Sigmoid colon (tissue), 7 donors: ENCODE results near the gene RIN1. TPM values are rescaled to one million over a fixed set of nuclear protein-coding genes. Genes with fewer than 3 reads are reported as not detected.

Experiments
- DNase-seq: peaks from one replicate; pipeline ENCODE4 v3.0.0-alpha.2; 2019
- H3K27ac ChIP-seq, 4 donors: fragments of 200-600 bp; sonication (generic); one replicate each; pipeline ENCODE4 v1.5.1; 2016 to 2019; ENCODE audit warnings: mild to moderate bottlenecking in 1 of 4
- H3K27me3 ChIP-seq, 3 donors: fragments of 200-600 bp; sonication (generic); one replicate each; pipeline ENCODE4 v1.5.1; 2019; ENCODE audit warnings: mild to moderate bottlenecking in 1 of 3
- H3K36me3 ChIP-seq, 4 donors: fragments of 200-600 bp; sonication (generic); one replicate each; pipeline ENCODE4 v1.5.1; 2016 to 2019
- H3K4me1 ChIP-seq, 4 donors: fragments of 200-600 bp; sonication (generic); one replicate each; pipeline ENCODE4 v1.5.1; 2017 to 2019
- H3K4me3 ChIP-seq, 4 donors: fragments of 200-600 bp; sonication (generic); one replicate each; pipeline ENCODE4 v1.5.1; 2017 to 2019; ENCODE audit warnings: mild to moderate bottlenecking in 2 of 4, moderate library complexity in 1 of 4
- H3K9me3 ChIP-seq, 4 donors: fragments of 200-600 bp in 3 of 4; sonication (generic) in 3 of 4; one replicate each; pipeline versions ENCODE4 v1.5.1 to v1.6.1; 2013 to 2019
- EP300 ChIP-seq, 4 donors: sonication (generic); formaldehyde crosslinking; IDR thresholded peaks; one replicate each; pipeline ENCODE4 v1.6.1; 2017; ENCODE audit warnings: antibody characterized with exemption in 4 of 4
- POLR2A ChIP-seq, 2 donors: fragments of 450-650 bp; IDR thresholded peaks; one replicate each; pipeline ENCODE4 v1.6.1; 2016; ENCODE audit warnings: antibody characterized with exemption in 2 of 2, mild to moderate bottlenecking in 2 of 2, moderate library complexity in 2 of 2
- POLR2AphosphoS5 ChIP-seq, 4 donors: sonication (generic); formaldehyde crosslinking; IDR thresholded peaks; one replicate each; pipeline ENCODE4 v1.6.1; 2017; ENCODE audit warnings: antibody characterized with exemption in 4 of 4
- WGBS, 2 donors: extraction: QIAGEN DNeasy Blood & Tissue Kit; methylation state at CpG; one replicate each; pipeline ENCODE4 v1.1.7; 2013; 5-methylcytosine and 5-hydroxymethylcytosine counted together
- intact Hi-C: fragments of 100-400 bp; cut with DNase I; formaldehyde crosslinking; loops from one replicate; pipeline ENCODE4 v1.15.1; 2023
- polyA plus RNA-seq, 3 donors: library from polyadenylated mRNA; stranded (reverse); fragments of 200-250 nt; gene quantifications; one replicate each; pipeline ENCODE4 v1.2.3, GENCODE V29; 2013
- total RNA-seq, 4 donors: library from RNA; depleted of rRNA; stranded (reverse); fragments of >200 nt; gene quantifications; one replicate each; pipeline ENCODE4 v1.1.0, GENCODE V29; 2016
- TF ChIP-seq, protein P1 (sequence below), 4 experiments: fragments of 450-650 bp in 3 of 4; fragments of 200-600 bp in 1 of 4; IDR thresholded peaks; one replicate each; pipeline ENCODE4 v1.5.1; 2016 to 2019; ENCODE audit warnings: antibody characterized with exemption in 4 of 4, mild to moderate bottlenecking in 3 of 4, moderate library complexity in 2 of 4
- donor health status: healthy with polysubstance abuse.
- donor health status: Bipolar disorder and iron deficiency.
- donor health status: healthy.

RIN1 gene
- total and polyA plus RNA-seq, 7 donors: 0.68 to 10.2 (median 2.9) TPM

DNA sequence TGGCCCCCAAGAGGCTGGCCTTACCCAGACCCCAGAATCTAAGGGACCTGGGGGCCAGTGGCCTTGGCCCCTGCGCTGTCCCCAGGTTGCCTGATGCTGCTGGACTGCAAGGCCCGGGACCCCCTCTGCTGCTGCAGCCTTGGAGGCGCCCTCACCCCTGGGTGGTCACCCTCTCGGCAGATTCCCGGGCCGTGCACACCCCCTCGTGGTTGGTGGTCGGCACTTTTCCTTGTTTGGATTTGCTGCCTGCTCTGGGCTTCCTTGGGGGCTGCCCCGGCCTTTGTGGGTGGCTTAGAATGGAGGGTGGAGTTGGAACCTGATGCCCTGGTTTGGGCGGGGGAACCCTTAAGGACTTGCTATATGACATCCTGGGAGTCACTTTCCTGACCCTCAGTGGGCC, 5.3 kb downstream of the RIN1 start:
- Histone ChIP-seq H3K36me3 (peaks cover 0 to 16% (median 0%) of the 10 kb centered on the region in 4 donors), H3K27me3 (no peaks in the 10 kb centered on the region), H3K4me3 (no peak overlapping the region), H3K9me3 (no peaks in the 10 kb centered on the region), H3K4me1 (peaks cover 0 to 46% (median 44%) of the 10 kb centered on the region in 4 donors), H3K27ac (no peak overlapping the region)
- DNase-seq: no peak
- no peak for TF ChIP-seq EP300 (IDR thresholded peaks at IDR 0.05)
- no peak for TF ChIP-seq POLR2A (IDR thresholded peaks at IDR 0.05)
- TF ChIP-seq, protein P1, sequence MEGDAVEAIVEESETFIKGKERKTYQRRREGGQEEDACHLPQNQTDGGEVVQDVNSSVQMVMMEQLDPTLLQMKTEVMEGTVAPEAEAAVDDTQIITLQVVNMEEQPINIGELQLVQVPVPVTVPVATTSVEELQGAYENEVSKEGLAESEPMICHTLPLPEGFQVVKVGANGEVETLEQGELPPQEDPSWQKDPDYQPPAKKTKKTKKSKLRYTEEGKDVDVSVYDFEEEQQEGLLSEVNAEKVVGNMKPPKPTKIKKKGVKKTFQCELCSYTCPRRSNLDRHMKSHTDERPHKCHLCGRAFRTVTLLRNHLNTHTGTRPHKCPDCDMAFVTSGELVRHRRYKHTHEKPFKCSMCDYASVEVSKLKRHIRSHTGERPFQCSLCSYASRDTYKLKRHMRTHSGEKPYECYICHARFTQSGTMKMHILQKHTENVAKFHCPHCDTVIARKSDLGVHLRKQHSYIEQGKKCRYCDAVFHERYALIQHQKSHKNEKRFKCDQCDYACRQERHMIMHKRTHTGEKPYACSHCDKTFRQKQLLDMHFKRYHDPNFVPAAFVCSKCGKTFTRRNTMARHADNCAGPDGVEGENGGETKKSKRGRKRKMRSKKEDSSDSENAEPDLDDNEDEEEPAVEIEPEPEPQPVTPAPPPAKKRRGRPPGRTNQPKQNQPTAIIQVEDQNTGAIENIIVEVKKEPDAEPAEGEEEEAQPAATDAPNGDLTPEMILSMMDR (IDR thresholded peaks at IDR 0.05): no peak
- TF ChIP-seq POLR2AphosphoS5 (IDR thresholded peaks at IDR 0.05): no peak
- 70% methylated on average over 10 of the region's 10 CpGs for WGBS, 2 donors
- intact Hi-C loops: no loop called here

DNA sequence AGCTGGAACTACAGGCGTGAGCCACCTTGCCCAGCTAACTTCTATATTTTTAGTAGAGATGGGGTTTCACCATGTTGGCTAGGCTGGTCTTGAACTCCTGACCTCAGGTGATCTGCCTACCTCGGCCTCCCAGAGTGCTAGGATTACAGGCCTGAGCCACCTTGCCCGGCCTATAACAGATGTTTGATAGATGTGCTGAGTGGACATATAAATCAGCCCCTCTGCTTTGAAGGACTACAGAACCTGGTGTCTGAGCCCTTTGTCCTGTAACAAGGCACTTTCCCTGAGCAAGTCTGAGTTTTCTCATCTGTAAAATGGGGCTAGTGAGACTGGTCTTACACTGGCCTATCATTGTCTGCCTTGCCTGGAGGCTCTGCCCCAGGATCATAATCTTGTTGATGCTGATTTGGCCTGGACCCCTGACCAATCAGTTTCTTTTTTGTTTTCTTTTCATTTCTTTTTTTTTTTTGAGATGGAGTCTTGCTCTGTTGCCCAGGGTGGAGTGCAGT, 7.0 kb downstream of the RIN1 start:
- Histone ChIP-seq H3K36me3 (peaks cover 0 to 16% (median 0%) of the 10 kb centered on the region in 4 donors), H3K4me1 (peaks cover 0 to 34% (median 31%) of the 10 kb centered on the region in 4 donors), H3K27me3 (no peaks in the 10 kb centered on the region), H3K4me3 (no peak overlapping the region), H3K9me3 (no peaks in the 10 kb centered on the region), H3K27ac (no peak overlapping the region)
- intact Hi-C loops: loop anchor here (5.0 kb wide), 1 partner anchor 58 kb away; no protein-coding TSS in a partner anchor
- no peak for DNase-seq
- whole genome bisulfite sequencing, 2 donors: 88 to 93% methylated on average over 3 of the region's 3 CpGs
- no peak for TF ChIP-seq POLR2A (IDR thresholded peaks at IDR 0.05)
- TF ChIP-seq, protein P1 (IDR thresholded peaks at IDR 0.05): no peak
- no peak for TF ChIP-seq POLR2AphosphoS5 (IDR thresholded peaks at IDR 0.05)
- no peak for TF ChIP-seq EP300 (IDR thresholded peaks at IDR 0.05)

DNA sequence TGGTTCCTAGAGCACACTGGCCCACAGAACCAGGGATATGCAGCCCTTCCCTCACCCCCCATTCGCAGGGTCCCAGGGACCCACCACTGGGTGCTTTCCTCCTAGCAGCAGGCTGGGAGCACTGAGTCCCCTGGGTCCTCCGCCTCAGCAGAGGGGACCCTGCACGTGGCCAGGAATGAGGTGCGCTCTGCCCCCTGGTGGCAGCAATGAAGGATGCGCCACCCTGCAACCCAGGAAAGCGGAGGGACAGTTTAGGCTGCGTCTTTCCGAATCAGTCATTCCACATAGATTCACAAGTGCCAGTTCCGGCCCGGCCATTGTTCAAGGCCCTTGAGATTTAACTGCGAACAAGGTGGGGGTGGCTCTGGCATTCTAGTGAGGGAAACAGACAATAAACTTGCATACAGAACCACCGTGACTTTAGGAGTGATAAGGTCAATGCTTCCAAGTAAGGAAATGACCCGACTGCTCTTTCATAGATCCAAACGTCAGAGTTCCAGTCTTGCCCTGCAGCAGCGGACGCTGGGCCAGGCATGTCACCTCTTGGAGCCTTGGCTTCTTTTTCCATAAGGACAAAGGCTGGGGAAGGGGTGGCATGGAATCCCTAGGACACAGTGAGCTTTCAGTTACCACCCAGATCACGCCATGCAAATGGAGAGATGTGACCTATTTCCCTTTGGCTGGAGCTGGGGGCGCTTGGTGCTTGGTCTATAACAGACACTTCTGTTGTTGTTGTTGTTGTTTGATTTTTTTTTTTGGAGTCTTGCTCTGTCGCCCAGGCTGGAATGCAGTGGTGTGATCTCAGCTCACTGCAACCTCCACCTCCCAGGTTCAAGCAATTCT, 7.7 kb downstream of the RIN1 start:
- H3K27me3 ChIP-seq: no peaks in the 10 kb centered on the region
- H3K27ac ChIP-seq: peak overlapping the region; percentile 1 to 81 (median 54)
- no peak overlapping the region for H3K4me3 ChIP-seq
- no peaks in the 10 kb centered on the region for H3K9me3 ChIP-seq
- DNase-seq: peak; percentile 88
- peaks cover 0 to 34% (median 31%) of the 10 kb centered on the region in 4 donors for H3K4me1 ChIP-seq
- 9 to 13% methylated on average over 19 of the region's 19 CpGs for WGBS, 2 donors
- peaks cover 0 to 11% (median 0%) of the 10 kb centered on the region in 4 donors for H3K36me3 ChIP-seq
- TF ChIP-seq POLR2AphosphoS5 (IDR thresholded peaks at IDR 0.05) (peak in 1 of 4 donors; percentile 29), EP300 (IDR thresholded peaks at IDR 0.05) (no peak)
- TF ChIP-seq, protein P1 (IDR thresholded peaks at IDR 0.05): peak; percentile 95 to 99 (median 98)
- intact Hi-C loops: loop anchor here (1.0 to 5.0 kb wide), 2 partner anchors 16 to 59 kb away; no protein-coding TSS in a partner anchor

DNA sequence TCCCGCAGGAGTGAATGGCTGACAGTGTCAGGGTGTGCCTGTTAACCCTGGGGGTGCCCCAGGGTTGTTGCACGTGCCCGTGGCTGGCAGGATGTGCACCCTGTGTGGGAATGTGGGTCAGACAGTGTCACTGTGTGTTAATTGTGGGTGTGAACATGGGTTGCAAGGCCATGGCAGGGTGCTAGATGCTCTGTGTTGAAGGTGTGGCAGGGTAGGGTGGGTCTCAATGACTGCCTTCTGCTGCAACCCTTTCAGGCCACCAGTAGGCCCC, 8.3 kb downstream of the RIN1 start:
- Histone ChIP-seq H3K27ac (peak overlapping the region; percentile 1 to 81 (median 54)), H3K4me1 (peaks cover 0 to 34% (median 31%) of the 10 kb centered on the region in 4 donors), H3K36me3 (peaks cover 0 to 6% (median 0%) of the 10 kb centered on the region in 4 donors), H3K4me3 (no peak overlapping the region), H3K27me3 (no peaks in the 10 kb centered on the region), H3K9me3 (no peaks in the 10 kb centered on the region)
- intact Hi-C loops: loop anchor here (1.0 to 5.0 kb wide), 2 partner anchors 16 to 59 kb away; no protein-coding TSS in a partner anchor
- DNase-seq: no peak
- no peak for TF ChIP-seq POLR2AphosphoS5 (IDR thresholded peaks at IDR 0.05)
- TF ChIP-seq POLR2A (IDR thresholded peaks at IDR 0.05): no peak
- TF ChIP-seq EP300 (IDR thresholded peaks at IDR 0.05): no peak
- TF ChIP-seq, protein P1 (IDR thresholded peaks at IDR 0.05): no peak
- WGBS, 2 donors: 21 to 52% methylated on average over 3 of the region's 3 CpGs
